HepG2 (cell line): ENCODE data around the gene PRDM15. TPM values are rescaled to one million over a fixed set of nuclear protein-coding genes. Genes with fewer than 3 reads are reported as not detected.

Source experiments
- CEBPG ChIP-seq: IDR thresholded peaks from 2 replicates; pipeline ENCODE4 v1.6.1; 2016
- HMG20B ChIP-seq: conservative IDR thresholded peaks from 2 replicates; pipeline ENCODE4 v1.6.1; 2016; ENCODE audit warnings: missing genetic modification reagents, missing compliant biosample characterization
- HOXD1 ChIP-seq: sonication (generic); formaldehyde crosslinking; IDR thresholded peaks from 2 replicates; pipeline ENCODE4 v1.5.0; 2020; ENCODE audit warnings: missing genetic modification reagents
- RAD51 ChIP-seq: fragments of 450-650 bp; IDR thresholded peaks from 2 replicates; pipeline ENCODE4 v1.6.1; 2016; ENCODE audit warnings: borderline replicate concordance
- SYNCRIP ChIP-seq: fragments of 200-400 bp; formaldehyde crosslinking; IDR thresholded peaks from 2 replicates; pipeline ENCODE4 v1.6.1; 2018; ENCODE audit warnings: mild to moderate bottlenecking, low read depth, low read length; ENCODE audit not compliant: insufficient read depth
- TCF7L2 ChIP-seq: IDR thresholded peaks from 2 replicates; pipeline ENCODE4 v1.6.1; 2011; ENCODE audit warnings: mild to moderate bottlenecking, low read depth, low read length, moderate library complexity
- ZFY ChIP-seq: sonication (generic); formaldehyde crosslinking; IDR thresholded peaks from 2 replicates; pipeline ENCODE4 v1.4.0; 2020; ENCODE audit warnings: missing genetic modification reagents
- ZNF10 ChIP-seq: sonication (generic); formaldehyde crosslinking; IDR thresholded peaks from 2 replicates; pipeline ENCODE4 v1.4.0; 2020; ENCODE audit warnings: mild to moderate bottlenecking, low read depth, missing genetic modification reagents, borderline replicate concordance
- polyA plus RNA-seq, 8 experiments: library from polyadenylated mRNA; depleted of rRNA in 3 of 8; stranded (reverse) in 7 of 8; unstranded in 1 of 8; fragments of >200 nt; fragmentation: Illumina TruSeq in 4 of 8; extraction: Trizol in 4 of 8; gene quantifications; 2 replicates each; pipeline versions ENCODE4 v1.2.1 to v1.2.3, GENCODE V29; 2011 to 2016; ENCODE audit warnings: low read depth in 4 of 8, missing spikeins in 1 of 8, mixed read lengths in 1 of 8; ENCODE audit not compliant: insufficient read depth in 1 of 8
- total RNA-seq, 5 experiments: library from RNA; depleted of rRNA; stranded (reverse); fragments of >200 nt; fragmentation: Illumina TruSeq; extraction: Trizol; gene quantifications; 2 replicates each; pipeline ENCODE4 v1.2.3, GENCODE V29; 2016; ENCODE audit warnings: low read depth in 1 of 5
- TF ChIP-seq, protein P1 (sequence below): sonication (generic); formaldehyde crosslinking; conservative IDR thresholded peaks from 2 replicates; pipeline ENCODE4 v1.4.0; 2020; ENCODE audit warnings: mild to moderate bottlenecking, missing genetic modification reagents, moderate library complexity
- TF ChIP-seq, protein P2 (sequence below): sonication (generic); formaldehyde crosslinking; IDR thresholded peaks from 2 replicates; pipeline ENCODE4 v1.9.0; 2021; ENCODE audit warnings: missing genetic modification reagents, borderline replicate concordance
- TF ChIP-seq, protein P3 (sequence below), 2 experiments: sonication (generic) in 1 of 2; formaldehyde crosslinking in 1 of 2; IDR thresholded peaks; 2 replicates each; pipeline versions ENCODE4 v1.5.1 to v1.6.1; 2011 to 2020; ENCODE audit warnings: borderline replicate concordance in 1 of 2, low read depth in 1 of 2, low read length in 1 of 2, mild to moderate bottlenecking in 1 of 2, missing genetic modification reagents in 1 of 2, moderate library complexity in 1 of 2
- TF ChIP-seq, protein P4 (sequence below): IDR thresholded peaks from 2 replicates; pipeline ENCODE4 v1.6.1; 2018; ENCODE audit warnings: missing genetic modification reagents, mild to moderate bottlenecking, missing compliant biosample characterization
- TF ChIP-seq, protein P5 (sequence below): sonication (generic); formaldehyde crosslinking; IDR thresholded peaks from 2 replicates; pipeline ENCODE4 v1.4.0; 2020; ENCODE audit warnings: mild to moderate bottlenecking, missing genetic modification reagents, borderline replicate concordance

The PRDM15 gene
- total and polyA plus RNA-seq, 2 of the 13 experiments (the other 11 are each of a cell fraction or from before 2014, with no cell fraction given) = 4.0 to 6.9 TPM

DNA sequence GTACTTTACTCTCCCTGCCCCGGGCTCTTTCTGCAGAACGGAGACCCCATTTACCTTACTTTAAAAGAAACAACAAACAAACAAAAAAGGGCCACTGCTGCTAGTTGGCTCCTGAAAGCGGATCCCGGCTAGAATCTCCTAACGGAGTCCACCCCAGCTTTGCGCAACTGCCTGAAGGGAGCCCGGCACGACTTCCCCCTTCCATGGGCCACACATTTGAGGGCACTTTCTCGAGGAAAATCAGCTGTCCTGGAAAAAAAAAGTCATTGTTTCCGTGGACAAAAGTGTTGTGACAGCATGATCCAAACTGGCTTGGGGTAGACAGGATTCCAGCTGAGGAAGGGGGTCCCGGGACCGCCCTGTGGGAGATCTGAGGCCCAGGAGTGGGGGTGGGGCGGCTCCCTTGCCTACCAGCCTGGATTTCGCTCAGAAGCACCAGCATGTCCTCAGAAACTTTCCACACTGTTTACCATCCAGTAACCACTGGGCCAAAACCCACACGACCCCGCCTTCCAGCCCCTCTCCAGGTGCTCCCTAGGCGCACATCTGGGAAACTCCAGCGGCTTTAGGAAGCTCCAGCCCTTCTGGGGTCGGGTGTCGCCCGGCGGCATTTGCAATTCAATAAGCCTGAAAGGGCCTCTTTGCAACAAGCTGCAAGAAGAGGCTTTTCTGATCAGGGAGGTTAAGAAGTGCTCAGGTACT lies 117.1 kb downstream of the PRDM15 start (continued):
- TF ChIP-seq, protein P1, sequence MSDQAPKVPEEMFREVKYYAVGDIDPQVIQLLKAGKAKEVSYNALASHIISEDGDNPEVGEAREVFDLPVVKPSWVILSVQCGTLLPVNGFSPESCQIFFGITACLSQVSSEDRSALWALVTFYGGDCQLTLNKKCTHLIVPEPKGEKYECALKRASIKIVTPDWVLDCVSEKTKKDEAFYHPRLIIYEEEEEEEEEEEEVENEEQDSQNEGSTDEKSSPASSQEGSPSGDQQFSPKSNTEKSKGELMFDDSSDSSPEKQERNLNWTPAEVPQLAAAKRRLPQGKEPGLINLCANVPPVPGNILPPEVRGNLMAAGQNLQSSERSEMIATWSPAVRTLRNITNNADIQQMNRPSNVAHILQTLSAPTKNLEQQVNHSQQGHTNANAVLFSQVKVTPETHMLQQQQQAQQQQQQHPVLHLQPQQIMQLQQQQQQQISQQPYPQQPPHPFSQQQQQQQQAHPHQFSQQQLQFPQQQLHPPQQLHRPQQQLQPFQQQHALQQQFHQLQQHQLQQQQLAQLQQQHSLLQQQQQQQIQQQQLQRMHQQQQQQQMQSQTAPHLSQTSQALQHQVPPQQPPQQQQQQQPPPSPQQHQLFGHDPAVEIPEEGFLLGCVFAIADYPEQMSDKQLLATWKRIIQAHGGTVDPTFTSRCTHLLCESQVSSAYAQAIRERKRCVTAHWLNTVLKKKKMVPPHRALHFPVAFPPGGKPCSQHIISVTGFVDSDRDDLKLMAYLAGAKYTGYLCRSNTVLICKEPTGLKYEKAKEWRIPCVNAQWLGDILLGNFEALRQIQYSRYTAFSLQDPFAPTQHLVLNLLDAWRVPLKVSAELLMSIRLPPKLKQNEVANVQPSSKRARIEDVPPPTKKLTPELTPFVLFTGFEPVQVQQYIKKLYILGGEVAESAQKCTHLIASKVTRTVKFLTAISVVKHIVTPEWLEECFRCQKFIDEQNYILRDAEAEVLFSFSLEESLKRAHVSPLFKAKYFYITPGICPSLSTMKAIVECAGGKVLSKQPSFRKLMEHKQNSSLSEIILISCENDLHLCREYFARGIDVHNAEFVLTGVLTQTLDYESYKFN (CRISPR knock-in tag) = 0 out of 2 replicates have a peak, but pooled peaks have one; percentile 1
- TF ChIP-seq TCF7L2 = no peak
- TF ChIP-seq, protein P2, sequence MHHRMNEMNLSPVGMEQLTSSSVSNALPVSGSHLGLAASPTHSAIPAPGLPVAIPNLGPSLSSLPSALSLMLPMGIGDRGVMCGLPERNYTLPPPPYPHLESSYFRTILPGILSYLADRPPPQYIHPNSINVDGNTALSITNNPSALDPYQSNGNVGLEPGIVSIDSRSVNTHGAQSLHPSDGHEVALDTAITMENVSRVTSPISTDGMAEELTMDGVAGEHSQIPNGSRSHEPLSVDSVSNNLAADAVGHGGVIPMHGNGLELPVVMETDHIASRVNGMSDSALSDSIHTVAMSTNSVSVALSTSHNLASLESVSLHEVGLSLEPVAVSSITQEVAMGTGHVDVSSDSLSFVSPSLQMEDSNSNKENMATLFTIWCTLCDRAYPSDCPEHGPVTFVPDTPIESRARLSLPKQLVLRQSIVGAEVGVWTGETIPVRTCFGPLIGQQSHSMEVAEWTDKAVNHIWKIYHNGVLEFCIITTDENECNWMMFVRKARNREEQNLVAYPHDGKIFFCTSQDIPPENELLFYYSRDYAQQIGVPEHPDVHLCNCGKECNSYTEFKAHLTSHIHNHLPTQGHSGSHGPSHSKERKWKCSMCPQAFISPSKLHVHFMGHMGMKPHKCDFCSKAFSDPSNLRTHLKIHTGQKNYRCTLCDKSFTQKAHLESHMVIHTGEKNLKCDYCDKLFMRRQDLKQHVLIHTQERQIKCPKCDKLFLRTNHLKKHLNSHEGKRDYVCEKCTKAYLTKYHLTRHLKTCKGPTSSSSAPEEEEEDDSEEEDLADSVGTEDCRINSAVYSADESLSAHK = no peak
- TF ChIP-seq, protein P3, sequence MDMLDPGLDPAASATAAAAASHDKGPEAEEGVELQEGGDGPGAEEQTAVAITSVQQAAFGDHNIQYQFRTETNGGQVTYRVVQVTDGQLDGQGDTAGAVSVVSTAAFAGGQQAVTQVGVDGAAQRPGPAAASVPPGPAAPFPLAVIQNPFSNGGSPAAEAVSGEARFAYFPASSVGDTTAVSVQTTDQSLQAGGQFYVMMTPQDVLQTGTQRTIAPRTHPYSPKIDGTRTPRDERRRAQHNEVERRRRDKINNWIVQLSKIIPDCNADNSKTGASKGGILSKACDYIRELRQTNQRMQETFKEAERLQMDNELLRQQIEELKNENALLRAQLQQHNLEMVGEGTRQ (IDR thresholded peaks at IDR 0.05; ENCODE audit: low read depth, low read length) = no peak
- TF ChIP-seq, protein P3 (CRISPR knock-in tag; IDR thresholded peaks at IDR 0.05; ENCODE audit: borderline replicate concordance) = no peak
- TF ChIP-seq, protein P4, sequence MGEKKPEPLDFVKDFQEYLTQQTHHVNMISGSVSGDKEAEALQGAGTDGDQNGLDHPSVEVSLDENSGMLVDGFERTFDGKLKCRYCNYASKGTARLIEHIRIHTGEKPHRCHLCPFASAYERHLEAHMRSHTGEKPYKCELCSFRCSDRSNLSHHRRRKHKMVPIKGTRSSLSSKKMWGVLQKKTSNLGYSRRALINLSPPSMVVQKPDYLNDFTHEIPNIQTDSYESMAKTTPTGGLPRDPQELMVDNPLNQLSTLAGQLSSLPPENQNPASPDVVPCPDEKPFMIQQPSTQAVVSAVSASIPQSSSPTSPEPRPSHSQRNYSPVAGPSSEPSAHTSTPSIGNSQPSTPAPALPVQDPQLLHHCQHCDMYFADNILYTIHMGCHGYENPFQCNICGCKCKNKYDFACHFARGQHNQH (CRISPR knock-in tag) = no peak
- TF ChIP-seq ZFY (CRISPR knock-in tag) = peak; percentile 27
- TF ChIP-seq SYNCRIP = no peak
- no peak for TF ChIP-seq RAD51
- TF ChIP-seq CEBPG (CRISPR knock-in tag) = peak; percentile 64
- TF ChIP-seq HMG20B (CRISPR knock-in tag) = no peak
- TF ChIP-seq HOXD1 (CRISPR knock-in tag) = no peak
- TF ChIP-seq, protein P5, sequence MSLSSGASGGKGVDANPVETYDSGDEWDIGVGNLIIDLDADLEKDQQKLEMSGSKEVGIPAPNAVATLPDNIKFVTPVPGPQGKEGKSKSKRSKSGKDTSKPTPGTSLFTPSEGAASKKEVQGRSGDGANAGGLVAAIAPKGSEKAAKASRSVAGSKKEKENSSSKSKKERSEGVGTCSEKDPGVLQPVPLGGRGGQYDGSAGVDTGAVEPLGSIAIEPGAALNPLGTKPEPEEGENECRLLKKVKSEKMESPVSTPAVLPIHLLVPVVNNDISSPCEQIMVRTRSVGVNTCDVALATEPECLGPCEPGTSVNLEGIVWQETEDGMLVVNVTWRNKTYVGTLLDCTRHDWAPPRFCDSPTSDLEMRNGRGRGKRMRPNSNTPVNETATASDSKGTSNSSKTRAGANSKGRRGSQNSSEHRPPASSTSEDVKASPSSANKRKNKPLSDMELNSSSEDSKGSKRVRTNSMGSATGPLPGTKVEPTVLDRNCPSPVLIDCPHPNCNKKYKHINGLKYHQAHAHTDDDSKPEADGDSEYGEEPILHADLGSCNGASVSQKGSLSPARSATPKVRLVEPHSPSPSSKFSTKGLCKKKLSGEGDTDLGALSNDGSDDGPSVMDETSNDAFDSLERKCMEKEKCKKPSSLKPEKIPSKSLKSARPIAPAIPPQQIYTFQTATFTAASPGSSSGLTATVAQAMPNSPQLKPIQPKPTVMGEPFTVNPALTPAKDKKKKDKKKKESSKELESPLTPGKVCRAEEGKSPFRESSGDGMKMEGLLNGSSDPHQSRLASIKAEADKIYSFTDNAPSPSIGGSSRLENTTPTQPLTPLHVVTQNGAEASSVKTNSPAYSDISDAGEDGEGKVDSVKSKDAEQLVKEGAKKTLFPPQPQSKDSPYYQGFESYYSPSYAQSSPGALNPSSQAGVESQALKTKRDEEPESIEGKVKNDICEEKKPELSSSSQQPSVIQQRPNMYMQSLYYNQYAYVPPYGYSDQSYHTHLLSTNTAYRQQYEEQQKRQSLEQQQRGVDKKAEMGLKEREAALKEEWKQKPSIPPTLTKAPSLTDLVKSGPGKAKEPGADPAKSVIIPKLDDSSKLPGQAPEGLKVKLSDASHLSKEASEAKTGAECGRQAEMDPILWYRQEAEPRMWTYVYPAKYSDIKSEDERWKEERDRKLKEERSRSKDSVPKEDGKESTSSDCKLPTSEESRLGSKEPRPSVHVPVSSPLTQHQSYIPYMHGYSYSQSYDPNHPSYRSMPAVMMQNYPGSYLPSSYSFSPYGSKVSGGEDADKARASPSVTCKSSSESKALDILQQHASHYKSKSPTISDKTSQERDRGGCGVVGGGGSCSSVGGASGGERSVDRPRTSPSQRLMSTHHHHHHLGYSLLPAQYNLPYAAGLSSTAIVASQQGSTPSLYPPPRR (CRISPR knock-in tag) = no peak
- no peak for TF ChIP-seq ZNF10 (CRISPR knock-in tag)
